Trophoblast cell (in vitro differentiated cells and primary cell): ENCODE results near the gene PBRM1.
"Not testable (repeated sequence)": the region's sequence is repeated elsewhere in the genome, so short reads cannot be mapped to it uniquely, and the experiment has no call there.

Experiments used
- DNase-seq, 2 donors: peaks; one replicate each; pipeline ENCODE4 v3.0.0-alpha.2; 2016
- H2AFZ ChIP-seq: 2 replicates; pipeline ENCODE4 v1.6.1; 2013; ENCODE audit warnings: low read length, moderate library complexity, mild to moderate bottlenecking; ENCODE audit not compliant: insufficient read depth, poor library complexity
- H2AK5ac ChIP-seq: 2 replicates; pipeline ENCODE4 v1.6.1; 2013; ENCODE audit warnings: mild to moderate bottlenecking, low read length
- H2BK120ac ChIP-seq: 2 replicates; pipeline ENCODE4 v1.6.1; 2013; ENCODE audit warnings: low read length, mild to moderate bottlenecking, moderate library complexity; ENCODE audit not compliant: insufficient read depth, poor library complexity
- H2BK12ac ChIP-seq: 2 replicates; pipeline ENCODE4 v1.6.1; 2013; ENCODE audit warnings: mild to moderate bottlenecking, low read length, moderate library complexity
- H2BK5ac ChIP-seq: 2 replicates; pipeline ENCODE4 v1.6.1; 2013; ENCODE audit warnings: low read length, low read depth, moderate library complexity, mild to moderate bottlenecking; ENCODE audit not compliant: poor library complexity
- H3K14ac ChIP-seq: 2 replicates; pipeline ENCODE4 v1.6.1; 2013; ENCODE audit warnings: mild to moderate bottlenecking, low read length
- H3K18ac ChIP-seq: 2 replicates; pipeline ENCODE4 v1.6.1; 2013; ENCODE audit warnings: mild to moderate bottlenecking, low read length
- H3K23ac ChIP-seq: 2 replicates; pipeline ENCODE4 v1.6.1; 2013; ENCODE audit warnings: low read length
- H3K27ac ChIP-seq: 2 replicates; pipeline ENCODE4 v1.5.1; 2013; ENCODE audit warnings: low read depth, mild to moderate bottlenecking, inconsistent platforms, low read length, moderate library complexity
- H3K27me3 ChIP-seq: 2 replicates; pipeline ENCODE4 v1.6.1; 2013; ENCODE audit warnings: inconsistent platforms, mild to moderate bottlenecking, low read length, moderate library complexity; ENCODE audit not compliant: insufficient read depth
- H3K36me3 ChIP-seq, 2 experiments: 1 replicate in 1 of 2; 2 replicates in 1 of 2; pipeline ENCODE4 v1.6.1; 2013; ENCODE audit warnings: low read length in 2 of 2, mild to moderate bottlenecking in 2 of 2, moderate library complexity in 1 of 2; ENCODE audit not compliant: insufficient read depth in 2 of 2, control insufficient read depth in 1 of 2
- H3K4ac ChIP-seq: 2 replicates; pipeline ENCODE4 v1.6.1; 2013; ENCODE audit warnings: low read depth, mild to moderate bottlenecking, low read length, moderate library complexity
- H3K4me1 ChIP-seq, 2 experiments: 1 replicate in 1 of 2; 2 replicates in 1 of 2; pipeline ENCODE4 v1.6.1; 2013; ENCODE audit warnings: low read length in 2 of 2, mild to moderate bottlenecking in 2 of 2, moderate library complexity in 1 of 2; ENCODE audit not compliant: insufficient read depth in 2 of 2, control insufficient read depth in 1 of 2
- H3K4me2 ChIP-seq: 2 replicates; pipeline ENCODE4 v1.6.1; 2013; ENCODE audit warnings: inconsistent platforms, mild to moderate bottlenecking, low read length, moderate library complexity
- H3K4me3 ChIP-seq: 2 replicates; pipeline ENCODE4 v1.5.1; 2013; ENCODE audit warnings: mild to moderate bottlenecking, low read depth, low read length, inconsistent platforms
- H3K79me1 ChIP-seq: one replicate; pipeline ENCODE4 v1.6.1; 2013; ENCODE audit warnings: low read length
- H3K79me2 ChIP-seq: 2 replicates; pipeline ENCODE4 v1.6.1; 2013; ENCODE audit warnings: low read length, mild to moderate bottlenecking; ENCODE audit not compliant: control insufficient read depth, insufficient read depth, poor library complexity
- H3K9ac ChIP-seq: 2 replicates; pipeline ENCODE4 v1.6.1; 2013; ENCODE audit warnings: mild to moderate bottlenecking, low read length
- H3K9me3 ChIP-seq: 2 replicates; pipeline ENCODE4 v1.6.1; 2013; ENCODE audit warnings: low read depth, mild to moderate bottlenecking, control low read depth, inconsistent platforms, low read length; ENCODE audit not compliant: insufficient read depth
- H4K12ac ChIP-seq: 2 replicates; pipeline ENCODE4 v1.6.1; 2013; ENCODE audit warnings: low read depth, mild to moderate bottlenecking, low read length, moderate library complexity
- H4K8ac ChIP-seq: 2 replicates; pipeline ENCODE4 v1.6.1; 2013; ENCODE audit warnings: low read depth, mild to moderate bottlenecking, low read length, moderate library complexity
- H4K91ac ChIP-seq: one replicate; pipeline ENCODE4 v1.6.1; 2013; ENCODE audit warnings: low read depth, mild to moderate bottlenecking, low read length, moderate library complexity
- WGBS: extraction: QIAGEN DNeasy Blood & Tissue Kit; methylation state at CpG from one replicate; pipeline ENCODE4 v1.1.7; 2013; ENCODE audit warnings: missing lambda C conversion rate; ENCODE audit not compliant: insufficient read length, insufficient coverage; ENCODE audit errors: extremely low coverage; 5-methylcytosine and 5-hydroxymethylcytosine counted together

The PBRM1 gene

GRCh38 chr3:52527039-52527731 lies 158.5 kb downstream of the PBRM1 start:
- Histone ChIP-seq H2BK120ac (peak overlapping the region; percentile 34), H3K9ac (no peak overlapping the region), H3K9me3 (peaks cover 1% of the 10 kb centered on the region), H3K4me2 (no peak overlapping the region), H3K23ac (no peak overlapping the region), H3K4me1 (peaks cover 58 to 60% of the 10 kb centered on the region in 2 experiments), H3K27ac (peak overlapping the region; percentile 78), H4K8ac (peak overlapping the region; percentile 50), H2AK5ac (peak overlapping the region; percentile 40), H3K36me3 (peaks cover 62 to 63% of the 10 kb centered on the region in 2 experiments), H3K79me1 (peaks cover 21% of the 10 kb centered on the region), H2AFZ (no peak overlapping the region), H3K18ac (peak overlapping the region; percentile 34), H3K4me3 (no peak overlapping the region), H4K12ac (no peak overlapping the region), H4K91ac (peak overlapping the region; percentile 38), H3K4ac (peak overlapping the region; percentile 13), H2BK5ac (peak overlapping the region; percentile 44), H3K79me2 (peaks cover 13% of the 10 kb centered on the region), H3K27me3 (no peaks in the 10 kb centered on the region), H3K14ac (peak overlapping the region; percentile 42), H2BK12ac (peak overlapping the region; percentile 31)
- DNase-seq: peak; percentile 54 to 67
- no CpG with 5 or more reads among the region's 14 CpGs for WGBS

- peak overlapping the region; percentile 8 for H3K4me2 ChIP-seq
- H4K12ac ChIP-seq, H4K91ac ChIP-seq, H3K4ac ChIP-seq, H3K4me3 ChIP-seq, H2BK120ac ChIP-seq, H3K9me3 ChIP-seq, H3K27me3 ChIP-seq, H3K9ac ChIP-seq, H2BK12ac ChIP-seq, H3K79me2 ChIP-seq, H2AFZ ChIP-seq, H4K8ac ChIP-seq, H2BK5ac ChIP-seq, H3K23ac ChIP-seq, H3K14ac ChIP-seq, DNase-seq, H3K18ac ChIP-seq, H2AK5ac ChIP-seq: not testable (repeated sequence)
- H3K4me1 ChIP-seq: peaks cover 53 to 54% of the 10 kb centered on the region in 2 experiments
- peaks cover 21% of the 10 kb centered on the region for H3K79me1 ChIP-seq
- peaks cover 60 to 67% of the 10 kb centered on the region in 2 experiments for H3K36me3 ChIP-seq
- peak overlapping the region; percentile 78 for H3K27ac ChIP-seq
- no CpG with 5 or more reads among the region's 5 CpGs for WGBS
Observed at GRCh38 chr3:52526671-52527038, 159.1 kb downstream of the PBRM1 start.

GRCh38 chr3:52525680-52526561 lies 159.8 kb downstream of the PBRM1 start:
- Histone ChIP-seq H3K27me3 (no peaks in the 10 kb centered on the region), H2BK12ac (peak overlapping the region; percentile 24), H2BK5ac (peak overlapping the region; percentile 28), H3K9me3 (peaks cover 3% of the 10 kb centered on the region), H2AK5ac (peak overlapping the region; percentile 25), H3K14ac (peak overlapping the region; percentile 28), H3K79me1 (peaks cover 18% of the 10 kb centered on the region), H3K18ac (peak overlapping the region; percentile 44), H3K4me2 (peak overlapping the region; percentile 8), H3K36me3 (peaks cover 56 to 67% of the 10 kb centered on the region in 2 experiments), H3K9ac (no peak overlapping the region), H2BK120ac (peak overlapping the region; percentile 1), H3K27ac (peak overlapping the region; percentile 78), H3K23ac (no peak overlapping the region), H3K79me2 (peaks cover 2% of the 10 kb centered on the region), H4K12ac (no peak overlapping the region), H3K4me3 (no peak overlapping the region), H4K91ac (peak overlapping the region; percentile 60), H2AFZ (no peak overlapping the region), H3K4me1 (peaks cover 46 to 47% of the 10 kb centered on the region in 2 experiments), H4K8ac (peak overlapping the region; percentile 11), H3K4ac (no peak overlapping the region)
- DNase-seq: peak; percentile 29 to 41
- WGBS: no CpG with 5 or more reads among the region's 9 CpGs

- no CpG with 5 or more reads among the region's 34 CpGs for WGBS
- Histone ChIP-seq H3K9me3 (peaks cover 3% of the 10 kb centered on the region), H2AFZ (no peak overlapping the region), H3K9ac (no peak overlapping the region), H3K27ac (peak overlapping the region; percentile 78), H3K79me2 (peaks cover 2% of the 10 kb centered on the region), H2BK12ac (peak overlapping the region; percentile 16), H3K4me1 (peaks cover 38 to 39% of the 10 kb centered on the region in 2 experiments), H2BK5ac (peak overlapping the region; percentile 10), H4K91ac (peak overlapping the region; percentile 60), H3K27me3 (no peaks in the 10 kb centered on the region), H3K79me1 (peaks cover 18% of the 10 kb centered on the region), H4K12ac (no peak overlapping the region), H3K4me3 (no peak overlapping the region), H3K36me3 (peaks cover 55 to 63% of the 10 kb centered on the region in 2 experiments), H3K4me2 (no peak overlapping the region), H2BK120ac (peak overlapping the region; percentile 1), H2AK5ac (peak overlapping the region; percentile 25), H4K8ac (no peak overlapping the region), H3K23ac (no peak overlapping the region), H3K14ac (peak overlapping the region; percentile 28), H3K18ac (peak overlapping the region; percentile 44), H3K4ac (no peak overlapping the region)
- peak in 1 of 2 donors; percentile 26 for DNase-seq
Observed at GRCh38 chr3:52524752-52525679, 160.7 kb downstream of the PBRM1 start.
